GM12874 (cell line): ENCODE measurements around the gene SSX2IP.

Experiments
- CTCF ChIP-seq: IDR thresholded peaks from 2 replicates; pipeline ENCODE4 v1.5.1; 2011; ENCODE audit warnings: low read depth, mild to moderate bottlenecking, control low read depth, low read length, moderate library complexity; ENCODE audit not compliant: insufficient read depth

The SSX2IP gene

DNA sequence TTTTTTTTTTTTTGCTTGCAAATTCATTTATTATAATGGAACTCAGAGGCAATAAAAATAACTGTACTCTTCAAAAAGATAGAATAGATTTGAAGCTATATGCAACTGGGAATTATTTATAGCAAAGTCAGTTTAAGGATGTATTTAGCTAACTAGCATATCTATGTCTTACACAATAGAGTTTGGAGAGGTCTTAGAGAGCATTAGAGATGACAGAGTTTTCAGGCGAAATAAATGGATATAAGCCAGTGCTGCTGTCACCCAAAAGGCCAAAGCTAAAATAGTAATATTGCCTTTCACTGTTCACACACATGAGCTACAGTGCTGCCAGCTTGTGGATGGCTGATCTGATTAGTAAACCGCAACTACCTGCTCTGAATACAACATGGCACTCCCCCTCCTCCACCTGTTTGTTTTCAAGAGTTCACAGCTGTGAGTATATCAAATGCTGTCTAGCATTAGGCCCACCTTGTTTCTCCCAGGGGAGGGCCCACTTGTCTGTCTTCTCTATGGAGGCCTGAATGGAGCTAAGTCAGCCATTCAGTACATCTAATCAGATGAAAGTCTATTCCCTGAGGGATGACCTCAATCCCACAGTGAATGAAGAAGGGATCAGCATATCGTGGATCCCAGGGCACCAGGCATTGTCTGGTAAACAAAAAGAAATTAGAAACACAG lies 25.2 kb upstream of the SSX2IP start:
- TF ChIP-seq CTCF, result no peak

DNA sequence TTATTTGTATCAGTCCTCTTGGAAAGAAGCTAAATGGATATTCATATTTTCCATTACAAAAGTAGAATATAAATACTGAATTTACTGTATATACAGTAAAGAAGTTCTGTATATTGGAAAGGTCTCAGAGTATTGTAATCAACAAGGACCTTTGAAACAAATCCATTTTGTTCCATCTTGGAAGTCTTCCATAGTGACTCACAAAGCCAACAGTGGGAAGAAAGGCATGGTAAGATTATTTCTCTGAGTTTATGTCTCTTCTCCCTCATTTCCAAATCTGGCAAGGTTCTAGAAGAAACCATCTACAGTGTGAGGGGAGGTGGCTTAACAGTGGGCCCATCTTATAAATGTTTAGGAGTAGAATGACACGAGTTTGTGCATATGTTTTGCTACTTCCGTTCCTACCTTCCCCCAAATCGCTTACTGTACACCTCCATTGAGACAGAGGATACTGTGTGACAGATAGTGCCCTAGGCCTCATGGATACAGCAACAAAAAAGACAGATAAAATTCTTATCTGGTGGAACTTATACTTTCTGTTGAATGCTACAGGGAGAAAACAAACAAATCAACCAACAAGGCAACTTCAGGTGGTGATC lies 22.1 kb upstream of the SSX2IP start:
- no peak for TF ChIP-seq CTCF

GRCh38 chr1:84711869-84712268 lies 21.6 kb upstream of the SSX2IP start:
- TF ChIP-seq CTCF, result no peak

GRCh38 chr1:84711121-84711520 lies 20.9 kb upstream of the SSX2IP start:
- TF ChIP-seq CTCF, result no peak

- no peak for TF ChIP-seq CTCF
These were observed 18.9 kb upstream of the SSX2IP start for GRCh38 chr1:84709131-84709530.

GRCh38 chr1:84708031-84708430 lies 17.8 kb upstream of the SSX2IP start:
- TF ChIP-seq CTCF, result no peak

- no peak for TF ChIP-seq CTCF
These were observed 15.3 kb upstream of the SSX2IP start for GRCh38 chr1:84705513-84705912.
